ENCODE data around the gene HEBP1.
A peak's percentile ranks its signal among the peaks of the same experiment; 100 is the strongest.

The HEBP1 gene

GRCh38 chr12:13044906-13045299 is 44.8 kb upstream of the HEBP1 start:
- Histone ChIP-seq H3K27me3 (ENCODE audit: low read depth, low read length) (peaks cover 19% of the 10 kb centered on the region), H3K4me2 (ENCODE audit: low read length) (peak overlapping the region; percentile 94), H3K27ac (ENCODE audit: low read length) (no peak overlapping the region), H3K9ac (ENCODE audit: low read length) (peak overlapping the region; percentile 74), H3K36me3 (replicated peaks; ENCODE audit: low read depth, low read length) (no peaks in the 10 kb centered on the region), H3K79me2 (ENCODE audit: low read length) (no peaks in the 10 kb centered on the region), H2AFZ (ENCODE audit: low read depth, low read length) (peak overlapping the region; percentile 96), H4K20me1 (ENCODE audit: insufficient read depth, low read length) (no peaks in the 10 kb centered on the region), H3K4me1 (ENCODE audit: low read length) (peaks cover 11% of the 10 kb centered on the region), H3K9me3 (ENCODE audit: insufficient read depth, low read length) (no peaks in the 10 kb centered on the region), H3K4me3 (ENCODE audit: low read length) (peak overlapping the region; percentile 97)
- TF ChIP-seq CTCF (IDR thresholded peaks at IDR 0.05; ENCODE audit: low read depth, low read length): no peak

- Histone ChIP-seq H3K9ac (ENCODE audit: low read length) (peak within 1 kb of the TSS; percentile 74), H3K9me3 (ENCODE audit: insufficient read depth, low read length) (no peaks in the 10 kb centered on the region), H3K4me3 (ENCODE audit: low read length) (peak within 1 kb of the TSS; percentile 97), H4K20me1 (ENCODE audit: insufficient read depth, low read length) (no peaks in the 10 kb centered on the region), H3K79me2 (ENCODE audit: low read length) (no peaks in the 10 kb centered on the region), H3K4me2 (ENCODE audit: low read length) (peak within 1 kb of the TSS; percentile 94), H2AFZ (ENCODE audit: low read depth, low read length) (peak within 1 kb of the TSS; percentile 96), H3K36me3 (replicated peaks; ENCODE audit: low read depth, low read length) (no peaks in the 10 kb centered on the region), H3K27me3 (ENCODE audit: low read depth, low read length) (peaks cover 19% of the 10 kb centered on the region), H3K4me1 (ENCODE audit: low read length) (peaks cover 17% of the 10 kb centered on the region), H3K27ac (ENCODE audit: low read length) (no peak within 1 kb of the TSS)
- no peak for TF ChIP-seq EZH2phosphoT487 (IDR thresholded peaks at IDR 0.05; ENCODE audit: low read depth)
- TF ChIP-seq CTCF (IDR thresholded peaks at IDR 0.05; ENCODE audit: low read depth, low read length): peak; percentile 37
Observed at GRCh38 chr12:13044002-13044905, 44.2 kb upstream of the HEBP1 start, which contains the start of gene FAM234B. Gene FAM234B, plus strand, starts transcription at chr12:13044381. Its CDS starts 23 bp downstream, at chr12:13044404.

- Histone ChIP-seq H4K20me1 (ENCODE audit: insufficient read depth, low read length) (no peaks in the 10 kb centered on the region), H2AFZ (ENCODE audit: low read depth, low read length) (no peak overlapping the region), H3K9me3 (ENCODE audit: insufficient read depth, low read length) (no peaks in the 10 kb centered on the region), H3K27ac (ENCODE audit: low read length) (no peak overlapping the region), H3K4me3 (ENCODE audit: low read length) (no peak overlapping the region), H3K4me1 (ENCODE audit: low read length) (peaks cover 17% of the 10 kb centered on the region), H3K36me3 (replicated peaks; ENCODE audit: low read depth, low read length) (no peaks in the 10 kb centered on the region), H3K79me2 (ENCODE audit: low read length) (no peaks in the 10 kb centered on the region), H3K9ac (ENCODE audit: low read length) (no peak overlapping the region), H3K4me2 (ENCODE audit: low read length) (no peak overlapping the region), H3K27me3 (ENCODE audit: low read depth, low read length) (peaks cover 19% of the 10 kb centered on the region)
- no peak for TF ChIP-seq EZH2phosphoT487 (IDR thresholded peaks at IDR 0.05; ENCODE audit: low read depth)
- TF ChIP-seq CTCF (IDR thresholded peaks at IDR 0.05; ENCODE audit: low read depth, low read length): no peak
Observed at GRCh38 chr12:13042666-13043230, 42.7 kb upstream of the HEBP1 start.

- H3K4me2 ChIP-seq (ENCODE audit: low read length): no peak overlapping the region
Observed at GRCh38 chr12:13041224-13041623, 41.2 kb upstream of the HEBP1 start.

More at GRCh38 chr12:13041224-13041623, 41.2 kb upstream of the HEBP1 start:
- Histone ChIP-seq H3K27me3 (ENCODE audit: low read depth, low read length) (peaks cover 19% of the 10 kb centered on the region), H2AFZ (ENCODE audit: low read depth, low read length) (no peak overlapping the region), H3K79me2 (ENCODE audit: low read length) (no peaks in the 10 kb centered on the region), H3K4me1 (ENCODE audit: low read length) (peaks cover 12% of the 10 kb centered on the region), H3K9me3 (ENCODE audit: insufficient read depth, low read length) (no peaks in the 10 kb centered on the region), H3K27ac (ENCODE audit: low read length) (no peak overlapping the region), H3K9ac (ENCODE audit: low read length) (no peak overlapping the region), H3K4me3 (ENCODE audit: low read length) (no peak overlapping the region), H4K20me1 (ENCODE audit: insufficient read depth, low read length) (no peaks in the 10 kb centered on the region), H3K36me3 (replicated peaks; ENCODE audit: low read depth, low read length) (no peaks in the 10 kb centered on the region)
- TF ChIP-seq CTCF (IDR thresholded peaks at IDR 0.05; ENCODE audit: low read depth, low read length) (no peak), EZH2phosphoT487 (IDR thresholded peaks at IDR 0.05; ENCODE audit: low read depth) (no peak)

All from OCI-LY3 (cell line).